Right ventricle myocardium superior (tissue), 1 donor: Measurements from ENCODE around the gene MXRA5. TPM values are rescaled to one million over a fixed set of nuclear protein-coding genes. Genes with fewer than 3 reads are reported as not detected.

Experiments used
- ATAC-seq: fragments of 200-7000 bp; cut with Tn5 transposase; one replicate; pipeline ENCODE4 v1.9.1; 2020; ENCODE audit warnings: mild to moderate bottlenecking; ENCODE audit not compliant: poor library complexity
- DNase-seq: peaks from one replicate; pipeline ENCODE4 v3.0.0-alpha.2; 2020
- intact Hi-C: fragments of 100-400 bp; cut with DNase I; formaldehyde crosslinking; loops from one replicate; pipeline ENCODE4 v1.11.2; 2022
- total RNA-seq: library from RNA; stranded (reverse); fragmentation: NEBNext Ultra II Directional; extraction: Animal tissue kit (Norgen Biotek cat#: 25700); gene quantifications from one replicate; pipeline ENCODE4 v1.2.1, GENCODE V29; 2021
- donor health status: DM: no; HTN: yes; CAD: no; lungs with severe emphysema.

MXRA5 gene
- total RNA-seq, 1 donor from 2014 or later, result 1.3 TPM

GRCh38 chrX:3262901-3263300, 83.6 kb downstream of the MXRA5 start:
- intact Hi-C loops, result no loop called here
- no peak for DNase-seq
- no peak for ATAC-seq
